Neutrophil (primary cell): ENCODE data around the gene CEP57.

Experiments
- H3K27ac ChIP-seq: fragments of 200-600 bp; sonication (generic); 2 replicates; pipeline ENCODE4 v1.5.1; 2016; ENCODE audit warnings: mild to moderate bottlenecking, moderate library complexity
- H3K27me3 ChIP-seq: fragments of 200-600 bp; sonication (generic); 2 replicates; pipeline ENCODE4 v1.6.0; 2016; ENCODE audit warnings: mild to moderate bottlenecking
- H3K36me3 ChIP-seq: fragments of 200-600 bp; sonication (generic); 2 replicates; pipeline ENCODE4 v1.5.1; 2017
- H3K4me1 ChIP-seq, 2 experiments: fragments of 200-600 bp in 1 of 2; sonication (generic) in 1 of 2; 1 replicate in 1 of 2; 2 replicates in 1 of 2; pipeline versions ENCODE4 v1.5.1 to v1.6.1; 2013 to 2016; ENCODE audit warnings: low read depth in 1 of 2, low read length in 1 of 2, mild to moderate bottlenecking in 1 of 2, moderate library complexity in 1 of 2; ENCODE audit not compliant: control insufficient read depth in 1 of 2, insufficient read depth in 1 of 2
- H3K4me3 ChIP-seq, 2 experiments: fragments of 200-600 bp in 1 of 2; sonication (generic) in 1 of 2; 1 replicate in 1 of 2; 2 replicates in 1 of 2; pipeline ENCODE4 v1.5.1; 2013 to 2016; ENCODE audit warnings: low read depth in 1 of 2, low read length in 1 of 2, mild to moderate bottlenecking in 1 of 2, moderate library complexity in 1 of 2
- H3K9me3 ChIP-seq: fragments of 200-600 bp; sonication (generic); 2 replicates; pipeline ENCODE4 v1.5.1; 2016
- TF ChIP-seq, protein P1 (sequence below): fragments of 200-600 bp; sonication (generic); IDR thresholded peaks from 2 replicates; pipeline ENCODE4 v1.5.1; 2016; ENCODE audit warnings: antibody characterized with exemption

Gene CEP57

GRCh38 chr11:95790123-95790932 is at the start of gene CEP57:
CEP57 (plus strand) TSS chr11:95790498; CDS start chr11:95790699, 201 bp downstream.
- Histone ChIP-seq H3K27me3 (no peaks in the 10 kb centered on the region), H3K9me3 (no peaks in the 10 kb centered on the region), H3K36me3 (peaks cover 26% of the 10 kb centered on the region), H3K4me1 (peaks cover 19 to 26% of the 10 kb centered on the region in 2 experiments), H3K27ac (peak within 1 kb of the TSS; percentile 100), H3K4me3 (peak within 1 kb of the TSS; percentile 85 to 94)
- TF ChIP-seq, protein P1, sequence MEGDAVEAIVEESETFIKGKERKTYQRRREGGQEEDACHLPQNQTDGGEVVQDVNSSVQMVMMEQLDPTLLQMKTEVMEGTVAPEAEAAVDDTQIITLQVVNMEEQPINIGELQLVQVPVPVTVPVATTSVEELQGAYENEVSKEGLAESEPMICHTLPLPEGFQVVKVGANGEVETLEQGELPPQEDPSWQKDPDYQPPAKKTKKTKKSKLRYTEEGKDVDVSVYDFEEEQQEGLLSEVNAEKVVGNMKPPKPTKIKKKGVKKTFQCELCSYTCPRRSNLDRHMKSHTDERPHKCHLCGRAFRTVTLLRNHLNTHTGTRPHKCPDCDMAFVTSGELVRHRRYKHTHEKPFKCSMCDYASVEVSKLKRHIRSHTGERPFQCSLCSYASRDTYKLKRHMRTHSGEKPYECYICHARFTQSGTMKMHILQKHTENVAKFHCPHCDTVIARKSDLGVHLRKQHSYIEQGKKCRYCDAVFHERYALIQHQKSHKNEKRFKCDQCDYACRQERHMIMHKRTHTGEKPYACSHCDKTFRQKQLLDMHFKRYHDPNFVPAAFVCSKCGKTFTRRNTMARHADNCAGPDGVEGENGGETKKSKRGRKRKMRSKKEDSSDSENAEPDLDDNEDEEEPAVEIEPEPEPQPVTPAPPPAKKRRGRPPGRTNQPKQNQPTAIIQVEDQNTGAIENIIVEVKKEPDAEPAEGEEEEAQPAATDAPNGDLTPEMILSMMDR, result peak; percentile 14

GRCh38 chr11:95750101-95750500 is 40.2 kb upstream of the CEP57 start:
- no peak overlapping the region for H3K27ac ChIP-seq
- H3K27me3 ChIP-seq, result no peaks in the 10 kb centered on the region
- no peak overlapping the region for H3K4me3 ChIP-seq
- TF ChIP-seq, protein P1, result no peak
- no peaks in the 10 kb centered on the region for H3K9me3 ChIP-seq
- H3K4me1 ChIP-seq, result no peaks in the 10 kb centered on the region
- H3K36me3 ChIP-seq, result no peaks in the 10 kb centered on the region

DNA sequence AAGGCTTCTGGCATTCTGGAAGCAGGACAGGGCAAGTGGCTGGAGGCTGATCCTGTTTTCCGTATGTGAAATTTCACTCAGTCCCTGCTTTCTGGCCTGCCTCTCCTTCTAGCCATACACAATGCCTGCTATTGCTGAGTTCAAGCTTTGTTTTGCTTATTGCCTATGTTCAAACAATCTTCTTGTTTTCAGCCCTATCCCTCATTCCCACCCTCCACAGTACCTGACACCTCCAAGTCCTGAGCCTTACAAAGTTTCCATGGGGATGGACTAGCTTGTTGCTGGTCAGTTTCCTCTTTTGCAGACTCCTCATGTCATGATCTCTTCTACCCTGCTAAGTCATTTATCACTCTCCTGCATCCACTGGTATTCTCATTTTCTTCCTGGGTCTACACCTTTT is 38.8 kb upstream of the CEP57 start:
- Histone ChIP-seq H3K9me3 (no peaks in the 10 kb centered on the region), H3K4me3 (no peak overlapping the region), H3K27me3 (no peaks in the 10 kb centered on the region), H3K4me1 (no peaks in the 10 kb centered on the region), H3K27ac (no peak overlapping the region), H3K36me3 (no peaks in the 10 kb centered on the region)
- TF ChIP-seq, protein P1, result no peak

DNA sequence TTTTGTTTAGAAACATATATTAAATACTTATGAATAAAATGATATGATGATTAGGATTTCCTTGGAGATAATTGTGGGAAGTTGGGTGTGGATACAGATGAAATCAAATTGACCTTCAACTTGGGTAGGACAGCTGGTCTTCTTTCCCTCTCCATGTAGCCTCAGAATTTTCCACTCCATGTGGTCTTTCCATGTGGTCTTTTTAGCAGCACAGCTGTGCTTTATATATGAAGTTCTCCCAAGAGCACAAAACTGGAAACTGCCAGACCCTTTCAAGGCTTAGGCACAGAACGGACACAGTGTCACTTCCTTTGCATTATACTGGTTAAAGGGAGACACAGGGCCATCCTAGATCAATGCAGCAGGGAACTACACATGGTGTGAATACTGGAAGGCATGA is 29.4 kb upstream of the CEP57 start:
- no peaks in the 10 kb centered on the region for H3K27me3 ChIP-seq
- no peaks in the 10 kb centered on the region for H3K36me3 ChIP-seq
- no peaks in the 10 kb centered on the region for H3K9me3 ChIP-seq
- H3K4me3 ChIP-seq, result no peak overlapping the region
- no peak overlapping the region for H3K27ac ChIP-seq
- H3K4me1 ChIP-seq, result no peaks in the 10 kb centered on the region
- TF ChIP-seq, protein P1, result no peak

DNA sequence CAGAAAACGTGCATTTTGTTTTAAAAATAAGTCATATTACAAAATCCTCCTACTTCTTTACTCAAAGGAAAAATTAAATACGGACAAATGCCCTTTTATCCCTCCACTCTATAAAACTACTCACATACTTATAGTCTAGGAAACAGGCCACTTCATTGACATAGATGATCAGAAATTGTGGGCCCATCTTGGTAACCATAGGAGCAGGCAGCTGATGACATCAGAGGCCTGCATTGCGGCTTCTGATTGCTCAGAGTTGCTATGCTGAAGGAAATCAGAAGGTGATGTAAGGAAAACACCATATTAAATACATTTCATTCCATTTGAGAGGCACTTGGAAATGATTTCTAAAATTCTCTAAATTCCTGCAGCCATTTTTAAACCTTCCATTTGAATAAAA is 27.8 kb upstream of the CEP57 start:
- H3K27me3 ChIP-seq, result no peaks in the 10 kb centered on the region
- H3K9me3 ChIP-seq, result no peaks in the 10 kb centered on the region
- H3K36me3 ChIP-seq, result no peaks in the 10 kb centered on the region
- H3K4me3 ChIP-seq, result no peak overlapping the region
- TF ChIP-seq, protein P1, result no peak
- peaks cover 4 to 6% of the 10 kb centered on the region in 2 experiments for H3K4me1 ChIP-seq
- no peak overlapping the region for H3K27ac ChIP-seq
